Progenitor cell of endocrine pancreas (in vitro differentiated cells): ENCODE measurements around the gene LGI2. TPM values are rescaled to one million over a fixed set of nuclear protein-coding genes. Genes with fewer than 3 reads are reported as not detected.

ENCODE experiments used
- DNase-seq: peaks from one replicate; pipeline ENCODE4 v3.0.0; 2021; ENCODE audit warnings: low spot score; ENCODE audit not compliant: unreplicated experiment
- H3K27ac Mint-ChIP-seq: 2 replicates; pipeline ENCODE4 v1.8.0; 2021; ENCODE audit warnings: mild to moderate bottlenecking, moderate library complexity, mixed read lengths
- H3K27me3 Mint-ChIP-seq: 2 replicates; pipeline ENCODE4 v1.8.0; 2021; ENCODE audit warnings: mixed read lengths
- H3K36me3 Mint-ChIP-seq: 2 replicates; pipeline ENCODE4 v1.8.0; 2022; ENCODE audit warnings: mixed read lengths; ENCODE audit not compliant: insufficient read depth
- H3K4me1 Mint-ChIP-seq: 2 replicates; pipeline ENCODE4 v1.8.0; 2021; ENCODE audit warnings: low read depth, mixed read lengths
- H3K4me3 Mint-ChIP-seq: 2 replicates; pipeline ENCODE4 v1.8.0; 2021; ENCODE audit warnings: low read depth, mild to moderate bottlenecking, moderate library complexity, mixed read lengths
- H3K9me3 Mint-ChIP-seq: 2 replicates; pipeline ENCODE4 v1.8.0; 2021; ENCODE audit warnings: low read depth, mixed read lengths
- total RNA-seq: library from RNA; stranded (reverse); gene quantifications from 2 replicates; pipeline ENCODE4 v1.2.1, GENCODE V29; 2021
- TF ChIP-seq, protein P1 (sequence below): fragments of 200-600 bp; sonication (generic); IDR thresholded peaks from one replicate; pipeline ENCODE4 v1.5.0; 2021; ENCODE audit warnings: antibody characterized with exemption, mild to moderate bottlenecking; ENCODE audit not compliant: unreplicated experiment

LGI2 gene
- total RNA-seq, 1 donor from 2014 or later: 17.4 TPM

DNA sequence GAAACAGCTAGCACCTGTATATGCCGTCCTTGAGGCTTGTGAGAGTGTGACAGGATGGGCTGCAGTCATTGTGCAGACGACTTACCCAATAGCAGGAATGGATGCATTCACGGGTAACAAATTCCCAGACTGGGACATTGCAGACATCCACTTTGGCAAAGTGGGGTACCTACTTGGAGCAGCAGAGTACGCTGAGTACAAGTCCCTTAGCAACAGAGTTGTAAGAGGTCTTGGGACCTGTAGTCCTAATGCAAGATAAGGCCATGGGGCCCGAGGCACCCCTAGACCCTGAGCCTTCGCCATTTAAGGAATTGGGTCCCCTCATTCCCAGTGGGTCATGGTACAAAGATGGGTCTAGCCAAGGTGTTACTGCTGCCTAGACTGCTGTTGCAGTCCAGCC, 62.5 kb downstream of the LGI2 start:
- H3K4me1 Mint-ChIP-seq: peaks cover under 1% of the 10 kb centered on the region
- no peak overlapping the region for H3K4me3 Mint-ChIP-seq
- no peaks in the 10 kb centered on the region for H3K27me3 Mint-ChIP-seq
- no peak overlapping the region for H3K27ac Mint-ChIP-seq
- peaks cover 9% of the 10 kb centered on the region for H3K9me3 Mint-ChIP-seq
- no peak for DNase-seq
- TF ChIP-seq, protein P1, sequence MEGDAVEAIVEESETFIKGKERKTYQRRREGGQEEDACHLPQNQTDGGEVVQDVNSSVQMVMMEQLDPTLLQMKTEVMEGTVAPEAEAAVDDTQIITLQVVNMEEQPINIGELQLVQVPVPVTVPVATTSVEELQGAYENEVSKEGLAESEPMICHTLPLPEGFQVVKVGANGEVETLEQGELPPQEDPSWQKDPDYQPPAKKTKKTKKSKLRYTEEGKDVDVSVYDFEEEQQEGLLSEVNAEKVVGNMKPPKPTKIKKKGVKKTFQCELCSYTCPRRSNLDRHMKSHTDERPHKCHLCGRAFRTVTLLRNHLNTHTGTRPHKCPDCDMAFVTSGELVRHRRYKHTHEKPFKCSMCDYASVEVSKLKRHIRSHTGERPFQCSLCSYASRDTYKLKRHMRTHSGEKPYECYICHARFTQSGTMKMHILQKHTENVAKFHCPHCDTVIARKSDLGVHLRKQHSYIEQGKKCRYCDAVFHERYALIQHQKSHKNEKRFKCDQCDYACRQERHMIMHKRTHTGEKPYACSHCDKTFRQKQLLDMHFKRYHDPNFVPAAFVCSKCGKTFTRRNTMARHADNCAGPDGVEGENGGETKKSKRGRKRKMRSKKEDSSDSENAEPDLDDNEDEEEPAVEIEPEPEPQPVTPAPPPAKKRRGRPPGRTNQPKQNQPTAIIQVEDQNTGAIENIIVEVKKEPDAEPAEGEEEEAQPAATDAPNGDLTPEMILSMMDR: no peak
- no peaks in the 10 kb centered on the region for H3K36me3 Mint-ChIP-seq

DNA sequence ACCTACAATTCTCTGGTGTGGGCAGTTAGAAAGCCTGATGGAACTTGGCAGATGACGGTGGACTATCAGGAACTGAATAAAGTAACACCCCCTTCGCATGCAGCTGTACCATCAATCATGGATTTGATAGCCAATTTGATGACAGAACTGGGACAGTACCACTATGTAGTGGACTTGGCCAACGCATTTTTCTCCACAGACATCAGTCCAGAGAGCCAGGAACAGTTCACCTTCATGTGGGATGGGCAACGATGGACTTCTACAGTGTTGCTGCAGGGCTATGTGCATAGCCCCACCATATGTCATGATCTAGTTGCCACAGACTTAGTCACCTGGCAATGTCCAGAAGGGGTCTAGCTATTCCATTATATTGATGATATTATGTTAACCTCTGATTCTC, 63.4 kb downstream of the LGI2 start:
- no peak for DNase-seq
- TF ChIP-seq, protein P1: no peak
- H3K27ac Mint-ChIP-seq: no peak overlapping the region
- no peaks in the 10 kb centered on the region for H3K27me3 Mint-ChIP-seq
- H3K9me3 Mint-ChIP-seq: peaks cover 9% of the 10 kb centered on the region
- H3K36me3 Mint-ChIP-seq: no peaks in the 10 kb centered on the region
- H3K4me1 Mint-ChIP-seq: no peaks in the 10 kb centered on the region
- no peak overlapping the region for H3K4me3 Mint-ChIP-seq

DNA sequence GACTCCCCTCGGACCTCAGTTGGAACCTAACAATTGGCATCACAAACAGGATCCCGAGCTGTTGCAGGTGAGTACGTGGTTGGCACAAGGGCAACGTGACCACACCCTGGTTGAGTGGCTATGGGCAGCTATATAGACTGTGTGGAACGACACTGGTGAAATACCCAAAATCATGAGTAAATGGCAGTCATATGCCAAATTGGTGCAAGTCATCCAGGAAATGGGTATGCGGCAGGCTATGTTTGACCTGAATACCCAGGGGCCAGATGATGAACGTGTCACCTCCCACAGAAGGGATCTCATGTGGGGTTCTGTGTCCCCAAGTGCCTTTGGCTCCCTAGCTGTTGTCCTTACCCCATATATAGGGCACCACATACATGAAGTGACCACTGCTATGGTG, 64.7 kb downstream of the LGI2 start:
- H3K4me1 Mint-ChIP-seq: no peaks in the 10 kb centered on the region
- no peak for DNase-seq
- TF ChIP-seq, protein P1: no peak
- peaks cover 9% of the 10 kb centered on the region for H3K9me3 Mint-ChIP-seq
- no peak overlapping the region for H3K27ac Mint-ChIP-seq
- H3K27me3 Mint-ChIP-seq: no peaks in the 10 kb centered on the region
- no peak overlapping the region for H3K4me3 Mint-ChIP-seq
- no peaks in the 10 kb centered on the region for H3K36me3 Mint-ChIP-seq

DNA sequence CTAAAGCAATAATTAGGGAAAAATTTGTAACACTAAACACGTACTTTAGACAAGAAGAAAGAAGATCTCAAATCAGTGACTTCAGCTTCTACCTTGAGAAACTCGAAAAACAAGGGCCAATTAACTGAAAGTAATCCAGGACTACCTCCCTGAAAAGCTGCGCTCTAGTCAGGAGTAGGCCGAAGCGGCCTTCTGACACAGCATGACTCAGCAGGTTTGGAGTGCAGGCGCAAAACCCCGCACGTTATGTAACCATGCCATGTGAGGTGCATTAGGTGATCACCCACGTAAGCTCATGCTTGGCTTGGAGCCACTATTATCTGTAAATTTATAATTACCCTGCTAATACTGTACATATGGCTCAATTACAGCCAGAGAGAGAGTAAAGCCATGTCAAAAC, 65.1 kb downstream of the LGI2 start:
- no peaks in the 10 kb centered on the region for H3K4me1 Mint-ChIP-seq

DNA sequence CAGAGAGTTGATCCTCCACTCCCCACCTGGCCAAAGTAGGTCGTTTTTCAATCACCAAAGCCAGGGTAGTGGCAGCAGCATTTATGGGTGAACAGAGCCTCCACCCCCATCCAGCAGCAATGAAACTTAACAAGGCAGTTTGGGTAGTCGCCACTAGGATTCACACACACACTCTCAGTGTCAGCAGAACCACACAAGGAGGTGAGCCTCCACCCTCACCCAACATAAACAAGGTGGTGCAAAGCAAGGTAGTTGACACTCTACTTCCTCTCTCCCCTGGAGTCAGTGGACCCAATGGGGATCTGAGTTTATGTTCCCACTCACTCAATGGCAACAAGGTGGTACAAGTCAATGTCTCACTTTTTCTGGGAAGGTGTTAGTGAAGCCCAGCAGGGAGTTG, 67.5 kb downstream of the LGI2 start:
- Mint-ChIP-seq H3K9me3 (peaks cover 9% of the 10 kb centered on the region), H3K27me3 (no peaks in the 10 kb centered on the region), H3K4me3 (no peak overlapping the region), H3K36me3 (no peaks in the 10 kb centered on the region), H3K27ac (no peak overlapping the region), H3K4me1 (no peaks in the 10 kb centered on the region)
- no peak for DNase-seq
- TF ChIP-seq, protein P1: no peak

More for the DNA sequence above, 65.1 kb downstream of the LGI2 start:
- H3K27ac Mint-ChIP-seq: no peak overlapping the region
- no peak overlapping the region for H3K4me3 Mint-ChIP-seq
- no peak for DNase-seq
- no peaks in the 10 kb centered on the region for H3K27me3 Mint-ChIP-seq
- H3K36me3 Mint-ChIP-seq: no peaks in the 10 kb centered on the region
- peaks cover 9% of the 10 kb centered on the region for H3K9me3 Mint-ChIP-seq
- TF ChIP-seq, protein P1: no peak
